ENCODE results near the gene KRTAP4-7.
"Not testable (repeated sequence)": the region's sequence is repeated elsewhere in the genome, so short reads cannot be mapped to it uniquely, and the experiment has no call there.

The KRTAP4-7 gene

GRCh38 chr17:41107941-41108450, 24.0 kb downstream of the KRTAP4-7 start:
- DNase-seq (ENCODE audit: extremely low read depth in 1 of 2, low read depth in 1 of 2) = no peak

GRCh38 chr17:41108728-41109386, 24.9 kb downstream of the KRTAP4-7 start:
- DNase-seq (ENCODE audit: extremely low read depth in 1 of 2, low read depth in 1 of 2) = not testable (repeated sequence)

- DNase-seq (ENCODE audit: extremely low read depth in 1 of 2, low read depth in 1 of 2) = no peak
These were observed 27.4 kb downstream of the KRTAP4-7 start for GRCh38 chr17:41111151-41111885.

- no peak for DNase-seq (ENCODE audit: extremely low read depth in 1 of 2, low read depth in 1 of 2)
These were observed 32.3 kb downstream of the KRTAP4-7 start for GRCh38 chr17:41116297-41116696.

- not testable (repeated sequence) for DNase-seq (ENCODE audit: extremely low read depth in 1 of 2, low read depth in 1 of 2)
These were observed 34.0 kb downstream of the KRTAP4-7 start, which contains the start of gene KRTAP4-11 for GRCh38 chr17:41117846-41118386. TSS of gene KRTAP4-11 (minus strand) at chr17:41118373. CDS start at chr17:41118315, 58 bp downstream.

- DNase-seq (ENCODE audit: extremely low read depth in 1 of 2, low read depth in 1 of 2) = no peak
These were observed 34.8 kb downstream of the KRTAP4-7 start for GRCh38 chr17:41118721-41119120.

GRCh38 chr17:41119696-41120690, 36.0 kb downstream of the KRTAP4-7 start:
- not testable (repeated sequence) for DNase-seq (ENCODE audit: extremely low read depth in 1 of 2, low read depth in 1 of 2)

- DNase-seq (ENCODE audit: extremely low read depth in 1 of 2, low read depth in 1 of 2) = no peak
These were observed 37.8 kb downstream of the KRTAP4-7 start for GRCh38 chr17:41121742-41122141.

GRCh38 chr17:41123292-41123990, 39.5 kb downstream of the KRTAP4-7 start:
- not testable (repeated sequence) for DNase-seq (ENCODE audit: extremely low read depth in 1 of 2, low read depth in 1 of 2)

GRCh38 chr17:41123991-41124371, 40.0 kb downstream of the KRTAP4-7 start, which contains the start of gene KRTAP4-12:
TSS of gene KRTAP4-12 (minus strand) at chr17:41124182. CDS start at chr17:41124122, 60 bp downstream.
- DNase-seq (ENCODE audit: extremely low read depth in 1 of 2, low read depth in 1 of 2) = not testable (repeated sequence)

- DNase-seq (ENCODE audit: extremely low read depth in 1 of 2, low read depth in 1 of 2) = no peak
These were observed 41.1 kb downstream of the KRTAP4-7 start for GRCh38 chr17:41125064-41125463.

- DNase-seq (ENCODE audit: extremely low read depth in 1 of 2, low read depth in 1 of 2) = no peak
These were observed 42.5 kb downstream of the KRTAP4-7 start for GRCh38 chr17:41126412-41126811.

GRCh38 chr17:41127371-41127770, 43.4 kb downstream of the KRTAP4-7 start:
- DNase-seq (ENCODE audit: extremely low read depth in 1 of 2, low read depth in 1 of 2) = no peak

GRCh38 chr17:41131979-41132378, 48.0 kb downstream of the KRTAP4-7 start:
- DNase-seq (ENCODE audit: extremely low read depth in 1 of 2, low read depth in 1 of 2) = no peak

GRCh38 chr17:41133880-41134735, 50.2 kb downstream of the KRTAP4-7 start:
- no peak for DNase-seq (ENCODE audit: extremely low read depth in 1 of 2, low read depth in 1 of 2)

Data from activated CD8-positive, alpha-beta memory T cell treated with anti-CD3 and anti-CD28 coated beads for 1 hour (primary cell).